ENCODE measurements around the gene TMEM60.

GRCh38 chr7:77796109-77796508 lies 2.1 kb downstream of the TMEM60 start:
- TF ChIP-seq REST (IDR thresholded peaks at IDR 0.05; ENCODE audit: low read depth), result no peak
- TF ChIP-seq RAD21 (IDR thresholded peaks at IDR 0.05; ENCODE audit: low read depth), result no peak
- TF ChIP-seq MAX (IDR thresholded peaks at IDR 0.05), result no peak
- TF ChIP-seq CREB1 (IDR thresholded peaks at IDR 0.05; ENCODE audit: low read depth), result no peak
- TF ChIP-seq YY1 (IDR thresholded peaks at IDR 0.05; ENCODE audit: low read depth), result no peak
- no peak for TF ChIP-seq TAF1 (IDR thresholded peaks at IDR 0.05; ENCODE audit: low read depth)
- no peak for TF ChIP-seq TCF12 (IDR thresholded peaks at IDR 0.05; ENCODE audit: low read depth)
